ENCODE measurements around the gene NLGN3.

NLGN3 gene

DNA sequence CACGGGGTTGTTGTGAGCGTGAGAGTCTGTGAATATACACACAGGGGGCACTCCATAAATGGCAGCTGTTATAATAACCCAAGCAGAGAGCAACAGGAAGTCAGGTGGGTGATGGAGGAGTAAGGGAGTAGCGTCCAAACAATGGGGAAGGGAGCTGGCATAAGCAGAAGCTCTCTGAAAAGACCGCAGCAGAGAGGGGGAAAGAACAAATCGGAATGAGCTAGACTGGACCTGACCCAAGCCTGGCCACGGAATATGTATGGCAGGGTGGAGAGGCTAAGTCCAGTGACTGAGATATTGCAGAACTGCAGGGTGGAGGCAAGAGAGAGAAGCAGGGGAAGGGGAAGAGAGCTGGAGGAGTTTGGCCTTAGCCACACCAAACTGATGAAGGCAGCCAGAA, 71.8 kb downstream of the NLGN3 start:
- no peak for DNase-seq

DNA sequence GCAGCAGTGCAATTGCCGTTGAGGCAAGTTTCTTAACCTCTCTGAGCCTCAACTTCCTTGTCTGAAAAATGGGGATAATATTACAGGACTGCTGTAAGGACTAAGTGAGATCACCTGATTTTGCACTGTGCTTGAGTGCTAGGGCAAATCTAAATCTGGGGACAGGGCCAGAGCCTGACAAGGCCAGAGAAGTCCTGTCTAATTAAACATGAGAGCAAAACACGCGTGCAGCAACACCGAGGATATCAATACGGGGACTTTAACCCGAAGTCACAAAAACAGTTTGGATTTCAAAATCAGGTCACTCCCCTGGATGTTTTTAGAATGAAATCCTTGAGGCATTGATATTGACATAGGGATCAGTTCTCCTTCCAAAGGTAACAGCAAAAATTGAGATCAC, 72.7 kb downstream of the NLGN3 start:
- no peak for DNase-seq

All from Kasumi-1 (cell line).